ENCODE measurements around the gene CES2.

DNA sequence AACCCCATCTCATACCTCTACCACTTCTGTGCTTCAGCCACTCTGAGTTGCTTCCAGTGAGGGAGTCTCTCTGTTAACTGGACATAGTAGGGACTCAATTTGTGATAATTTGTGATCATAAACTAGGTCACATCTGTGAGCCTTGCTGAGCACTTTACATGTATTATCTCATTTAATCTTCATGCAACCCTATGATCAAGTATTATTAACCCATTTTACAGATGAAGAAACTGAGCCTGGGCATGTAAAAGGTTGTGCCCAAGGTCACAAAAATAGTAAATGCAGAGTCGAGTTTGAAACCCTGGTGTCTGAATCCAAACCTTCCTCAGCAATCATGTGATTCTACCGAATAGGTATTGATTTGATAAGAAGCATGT, 36.4 kb upstream of the CES2 start:
- TF ChIP-seq CTCF (IDR thresholded peaks at IDR 0.05; ENCODE audit: low read length) (no peak), EZH2 (IDR thresholded peaks at IDR 0.05; ENCODE audit: borderline replicate concordance, low read length) (no peak)
